GM12878 (cell line): ENCODE results near the gene ZNF627.

Experiments used
- BMI1 ChIP-seq: fragments of 450-650 bp; IDR thresholded peaks from 2 replicates; pipeline ENCODE4 v1.6.1; 2016; ENCODE audit warnings: mild to moderate bottlenecking, moderate library complexity, borderline replicate concordance
- CBFB ChIP-seq: IDR thresholded peaks from 2 replicates; pipeline ENCODE4 v1.6.1; 2016; ENCODE audit warnings: antibody characterized with exemption, low read depth
- CEBPB ChIP-seq, 2 experiments: fragments of 150-350 bp in 1 of 2; IDR thresholded peaks; 2 replicates each; pipeline ENCODE4 v1.6.1; 2012 to 2014; ENCODE audit warnings: low read depth in 2 of 2, low read length in 2 of 2, borderline replicate concordance in 1 of 2, inconsistent platforms in 1 of 2
- CTCF ChIP-seq, 3 experiments: IDR thresholded peaks in 2 of 3; conservative IDR thresholded peaks in 1 of 3; 2 replicates each; pipeline ENCODE4 v1.5.1; 2011; ENCODE audit warnings: low read depth in 3 of 3, low read length in 3 of 3, mild to moderate bottlenecking in 3 of 3, control low read depth in 2 of 3, moderate library complexity in 2 of 3, inconsistent platforms in 1 of 3, mixed read lengths in 1 of 3; ENCODE audit not compliant: control insufficient read depth in 2 of 3, insufficient read depth in 1 of 3; ENCODE audit errors: extremely low read depth in 1 of 3
- EZH2 ChIP-seq: IDR thresholded peaks from 2 replicates; pipeline ENCODE4 v1.6.1; 2012; ENCODE audit warnings: low read depth, mild to moderate bottlenecking, control low read depth, inconsistent platforms, low read length, borderline replicate concordance; ENCODE audit not compliant: control insufficient read depth
- HDAC2 ChIP-seq: fragments of 200-600 bp; sonication (generic); IDR thresholded peaks from 2 replicates; pipeline ENCODE4 v1.6.1; 2017
- NR2C2 ChIP-seq: IDR thresholded peaks from 2 replicates; pipeline ENCODE4 v1.6.1; 2011; ENCODE audit warnings: borderline replicate concordance, low read depth; ENCODE audit not compliant: control insufficient read depth, insufficient read length
- POLR2A ChIP-seq: IDR thresholded peaks from 2 replicates; pipeline ENCODE4 v1.6.1; 2011; ENCODE audit warnings: low read depth, mild to moderate bottlenecking, low read length
- RAD21 ChIP-seq: IDR thresholded peaks from 2 replicates; pipeline ENCODE4 v1.6.1; 2011; ENCODE audit warnings: mild to moderate bottlenecking, low read depth, low read length, moderate library complexity; ENCODE audit not compliant: insufficient read depth
- RFX5 ChIP-seq: IDR thresholded peaks from 2 replicates; pipeline ENCODE4 v1.6.1; 2011; ENCODE audit warnings: low read depth, low read length, improper control_type of control experiment
- TARDBP ChIP-seq: IDR thresholded peaks from 2 replicates; pipeline ENCODE4 v1.6.1; 2016; ENCODE audit warnings: borderline replicate concordance
- ZNF217 ChIP-seq: fragments of 450-650 bp; IDR thresholded peaks from 2 replicates; pipeline ENCODE4 v1.6.1; 2017; ENCODE audit warnings: antibody characterized with exemption, mild to moderate bottlenecking
- TF ChIP-seq, protein P1 (sequence below): IDR thresholded peaks from 2 replicates; pipeline ENCODE4 v1.6.1; 2012; ENCODE audit warnings: improper control_type of control experiment, low read depth, low read length; ENCODE audit not compliant: insufficient replicate concordance
- TF ChIP-seq, protein P2 (sequence below): fragments of 450-650 bp; IDR thresholded peaks from 2 replicates; pipeline ENCODE4 v1.6.1; 2017; ENCODE audit warnings: borderline replicate concordance

- no peak for TF ChIP-seq CBFB
- TF ChIP-seq POLR2A, result no peak
- no peak for TF ChIP-seq EZH2
- no peak for TF ChIP-seq CTCF (IDR thresholded peaks at IDR 0.05 in 2 of 3, conservative IDR thresholded peaks at IDR 0.05 in 1 of 3; ENCODE audit: control insufficient read depth in 2 of 3, extremely low read depth in 1 of 3, insufficient read depth in 1 of 3, low read depth in 3 of 3, low read length in 3 of 3)
- TF ChIP-seq, protein P1, sequence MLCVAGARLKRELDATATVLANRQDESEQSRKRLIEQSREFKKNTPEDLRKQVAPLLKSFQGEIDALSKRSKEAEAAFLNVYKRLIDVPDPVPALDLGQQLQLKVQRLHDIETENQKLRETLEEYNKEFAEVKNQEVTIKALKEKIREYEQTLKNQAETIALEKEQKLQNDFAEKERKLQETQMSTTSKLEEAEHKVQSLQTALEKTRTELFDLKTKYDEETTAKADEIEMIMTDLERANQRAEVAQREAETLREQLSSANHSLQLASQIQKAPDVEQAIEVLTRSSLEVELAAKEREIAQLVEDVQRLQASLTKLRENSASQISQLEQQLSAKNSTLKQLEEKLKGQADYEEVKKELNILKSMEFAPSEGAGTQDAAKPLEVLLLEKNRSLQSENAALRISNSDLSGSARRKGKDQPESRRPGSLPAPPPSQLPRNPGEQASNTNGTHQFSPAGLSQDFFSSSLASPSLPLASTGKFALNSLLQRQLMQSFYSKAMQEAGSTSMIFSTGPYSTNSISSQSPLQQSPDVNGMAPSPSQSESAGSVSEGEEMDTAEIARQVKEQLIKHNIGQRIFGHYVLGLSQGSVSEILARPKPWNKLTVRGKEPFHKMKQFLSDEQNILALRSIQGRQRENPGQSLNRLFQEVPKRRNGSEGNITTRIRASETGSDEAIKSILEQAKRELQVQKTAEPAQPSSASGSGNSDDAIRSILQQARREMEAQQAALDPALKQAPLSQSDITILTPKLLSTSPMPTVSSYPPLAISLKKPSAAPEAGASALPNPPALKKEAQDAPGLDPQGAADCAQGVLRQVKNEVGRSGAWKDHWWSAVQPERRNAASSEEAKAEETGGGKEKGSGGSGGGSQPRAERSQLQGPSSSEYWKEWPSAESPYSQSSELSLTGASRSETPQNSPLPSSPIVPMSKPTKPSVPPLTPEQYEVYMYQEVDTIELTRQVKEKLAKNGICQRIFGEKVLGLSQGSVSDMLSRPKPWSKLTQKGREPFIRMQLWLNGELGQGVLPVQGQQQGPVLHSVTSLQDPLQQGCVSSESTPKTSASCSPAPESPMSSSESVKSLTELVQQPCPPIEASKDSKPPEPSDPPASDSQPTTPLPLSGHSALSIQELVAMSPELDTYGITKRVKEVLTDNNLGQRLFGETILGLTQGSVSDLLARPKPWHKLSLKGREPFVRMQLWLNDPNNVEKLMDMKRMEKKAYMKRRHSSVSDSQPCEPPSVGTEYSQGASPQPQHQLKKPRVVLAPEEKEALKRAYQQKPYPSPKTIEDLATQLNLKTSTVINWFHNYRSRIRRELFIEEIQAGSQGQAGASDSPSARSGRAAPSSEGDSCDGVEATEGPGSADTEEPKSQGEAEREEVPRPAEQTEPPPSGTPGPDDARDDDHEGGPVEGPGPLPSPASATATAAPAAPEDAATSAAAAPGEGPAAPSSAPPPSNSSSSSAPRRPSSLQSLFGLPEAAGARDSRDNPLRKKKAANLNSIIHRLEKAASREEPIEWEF, result no peak
- TF ChIP-seq TARDBP, result no peak
- no peak for TF ChIP-seq RAD21
- no peak for TF ChIP-seq CEBPB (IDR thresholded peaks at IDR 0.05; ENCODE audit: borderline replicate concordance in 1 of 2, low read depth in 2 of 2, low read length in 2 of 2)
- TF ChIP-seq, protein P2, sequence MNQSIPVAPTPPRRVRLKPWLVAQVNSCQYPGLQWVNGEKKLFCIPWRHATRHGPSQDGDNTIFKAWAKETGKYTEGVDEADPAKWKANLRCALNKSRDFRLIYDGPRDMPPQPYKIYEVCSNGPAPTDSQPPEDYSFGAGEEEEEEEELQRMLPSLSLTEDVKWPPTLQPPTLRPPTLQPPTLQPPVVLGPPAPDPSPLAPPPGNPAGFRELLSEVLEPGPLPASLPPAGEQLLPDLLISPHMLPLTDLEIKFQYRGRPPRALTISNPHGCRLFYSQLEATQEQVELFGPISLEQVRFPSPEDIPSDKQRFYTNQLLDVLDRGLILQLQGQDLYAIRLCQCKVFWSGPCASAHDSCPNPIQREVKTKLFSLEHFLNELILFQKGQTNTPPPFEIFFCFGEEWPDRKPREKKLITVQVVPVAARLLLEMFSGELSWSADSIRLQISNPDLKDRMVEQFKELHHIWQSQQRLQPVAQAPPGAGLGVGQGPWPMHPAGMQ, result no peak
- no peak for TF ChIP-seq BMI1
- no peak for TF ChIP-seq RFX5
- no peak for TF ChIP-seq NR2C2
- no peak for TF ChIP-seq ZNF217
- TF ChIP-seq HDAC2, result no peak
Observed at GRCh38 chr19:11552666-11553372, 44.5 kb upstream of the ZNF627 start.
